GM04503 (cell line): Measurements from ENCODE around the gene CHMP2A.
"Not testable (repeated sequence)": the region's sequence is repeated elsewhere in the genome, so short reads cannot be mapped to it uniquely, and the experiment has no call there.

ENCODE experiments used
- DNase-seq: peaks from one replicate; pipeline ENCODE4 v3.0.0-alpha.2; 2012; ENCODE audit warnings: low read depth

The CHMP2A gene

GRCh38 chr19:58511353-58512208 lies 43.3 kb downstream of the CHMP2A start, which contains the start of gene SLC27A5:
Gene SLC27A5, minus strand, starts transcription at chr19:58511992. Its CDS starts 37 bp downstream, at chr19:58511955.
- no peak for DNase-seq

- DNase-seq, result no peak
These were observed 44.6 kb downstream of the CHMP2A start for GRCh38 chr19:58510084-58510862.

GRCh38 chr19:58509731-58510083 lies 45.2 kb downstream of the CHMP2A start:
- DNase-seq, result no peak

GRCh38 chr19:58507602-58508223 lies 47.2 kb downstream of the CHMP2A start:
- not testable (repeated sequence) for DNase-seq
